Lower lobe of right lung (tissue), 2 donors: Measurements from ENCODE around the gene MYH9. TPM values are rescaled to one million over a fixed set of nuclear protein-coding genes. Genes with fewer than 3 reads are reported as not detected.
A peak's percentile ranks its signal among the peaks of the same experiment; 100 is the strongest.

Experiments used
- ATAC-seq, 2 donors: fragments of 200-7000 bp; cut with Tn5 transposase; one replicate each; pipeline ENCODE4 v1.9.1; 2020 to 2022; ENCODE audit warnings: mild to moderate bottlenecking in 2 of 2, moderate library complexity in 2 of 2
- DNase-seq: peaks from one replicate; pipeline ENCODE4 v3.0.0-alpha.2; 2020
- H3K27ac ChIP-seq: fragments of 200-600 bp; one replicate; pipeline ENCODE4 v1.8.0; 2022
- H3K27me3 ChIP-seq: fragments of 200-600 bp; one replicate; pipeline ENCODE4 v1.8.0; 2022; ENCODE audit warnings: low read depth
- H3K36me3 ChIP-seq: fragments of 200-600 bp; one replicate; pipeline ENCODE4 v1.8.0; 2022; ENCODE audit warnings: mild to moderate bottlenecking
- H3K4me1 ChIP-seq: fragments of 200-600 bp; one replicate; pipeline ENCODE4 v1.8.0; 2022
- H3K4me3 ChIP-seq: fragments of 200-600 bp; one replicate; pipeline ENCODE4 v1.8.0; 2022; ENCODE audit warnings: mild to moderate bottlenecking
- H3K9me3 ChIP-seq: fragments of 200-600 bp; one replicate; pipeline ENCODE4 v1.8.0; 2022
- intact Hi-C: fragments of 100-400 bp; cut with DNase I; formaldehyde crosslinking; loops from one replicate; pipeline ENCODE4 v1.11.0; 2022
- total RNA-seq: library from RNA; stranded (reverse); fragmentation: NEBNext Ultra II Directional; extraction: Animal tissue kit (Norgen Biotek cat#: 25700); gene quantifications from one replicate; pipeline ENCODE4 v1.2.1, GENCODE V29; 2021
- TF ChIP-seq, protein P1 (sequence below): fragments of 200-600 bp; IDR thresholded peaks from one replicate; pipeline ENCODE4 v1.8.0; 2022; ENCODE audit warnings: antibody characterized with exemption, mild to moderate bottlenecking
- donor health status: DM: no; HTN: yes; CAD: no; lungs with severe emphysema.

MYH9 gene
- total RNA-seq, 1 donor from 2014 or later = 659 TPM

DNA sequence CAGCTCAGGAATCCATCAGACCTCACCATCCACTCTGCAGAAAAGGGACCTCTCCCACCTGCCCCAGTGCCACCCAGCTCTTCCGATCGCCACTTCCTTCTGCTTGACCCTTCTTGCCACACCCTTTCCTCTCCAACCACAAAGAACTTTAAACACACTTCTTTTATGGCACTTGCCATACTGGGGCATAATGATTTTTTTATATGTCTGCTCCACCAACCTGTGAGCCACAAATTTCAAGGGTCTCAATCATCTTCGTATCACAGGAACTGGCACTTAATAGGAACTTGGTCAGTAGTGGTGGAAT is 11.7 kb upstream of the MYH9 start:
- Histone ChIP-seq H3K9me3 (no peaks in the 10 kb centered on the region), H3K36me3 (no peaks in the 10 kb centered on the region), H3K4me3 (no peak overlapping the region), H3K4me1 (peaks cover 44% of the 10 kb centered on the region), H3K27me3 (no peaks in the 10 kb centered on the region), H3K27ac (peak overlapping the region; percentile 13)
- peak; percentile 36 to 37 for ATAC-seq
- DNase-seq = no peak
- TF ChIP-seq, protein P1, sequence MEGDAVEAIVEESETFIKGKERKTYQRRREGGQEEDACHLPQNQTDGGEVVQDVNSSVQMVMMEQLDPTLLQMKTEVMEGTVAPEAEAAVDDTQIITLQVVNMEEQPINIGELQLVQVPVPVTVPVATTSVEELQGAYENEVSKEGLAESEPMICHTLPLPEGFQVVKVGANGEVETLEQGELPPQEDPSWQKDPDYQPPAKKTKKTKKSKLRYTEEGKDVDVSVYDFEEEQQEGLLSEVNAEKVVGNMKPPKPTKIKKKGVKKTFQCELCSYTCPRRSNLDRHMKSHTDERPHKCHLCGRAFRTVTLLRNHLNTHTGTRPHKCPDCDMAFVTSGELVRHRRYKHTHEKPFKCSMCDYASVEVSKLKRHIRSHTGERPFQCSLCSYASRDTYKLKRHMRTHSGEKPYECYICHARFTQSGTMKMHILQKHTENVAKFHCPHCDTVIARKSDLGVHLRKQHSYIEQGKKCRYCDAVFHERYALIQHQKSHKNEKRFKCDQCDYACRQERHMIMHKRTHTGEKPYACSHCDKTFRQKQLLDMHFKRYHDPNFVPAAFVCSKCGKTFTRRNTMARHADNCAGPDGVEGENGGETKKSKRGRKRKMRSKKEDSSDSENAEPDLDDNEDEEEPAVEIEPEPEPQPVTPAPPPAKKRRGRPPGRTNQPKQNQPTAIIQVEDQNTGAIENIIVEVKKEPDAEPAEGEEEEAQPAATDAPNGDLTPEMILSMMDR = no peak
- intact Hi-C loops = no loop called here

DNA sequence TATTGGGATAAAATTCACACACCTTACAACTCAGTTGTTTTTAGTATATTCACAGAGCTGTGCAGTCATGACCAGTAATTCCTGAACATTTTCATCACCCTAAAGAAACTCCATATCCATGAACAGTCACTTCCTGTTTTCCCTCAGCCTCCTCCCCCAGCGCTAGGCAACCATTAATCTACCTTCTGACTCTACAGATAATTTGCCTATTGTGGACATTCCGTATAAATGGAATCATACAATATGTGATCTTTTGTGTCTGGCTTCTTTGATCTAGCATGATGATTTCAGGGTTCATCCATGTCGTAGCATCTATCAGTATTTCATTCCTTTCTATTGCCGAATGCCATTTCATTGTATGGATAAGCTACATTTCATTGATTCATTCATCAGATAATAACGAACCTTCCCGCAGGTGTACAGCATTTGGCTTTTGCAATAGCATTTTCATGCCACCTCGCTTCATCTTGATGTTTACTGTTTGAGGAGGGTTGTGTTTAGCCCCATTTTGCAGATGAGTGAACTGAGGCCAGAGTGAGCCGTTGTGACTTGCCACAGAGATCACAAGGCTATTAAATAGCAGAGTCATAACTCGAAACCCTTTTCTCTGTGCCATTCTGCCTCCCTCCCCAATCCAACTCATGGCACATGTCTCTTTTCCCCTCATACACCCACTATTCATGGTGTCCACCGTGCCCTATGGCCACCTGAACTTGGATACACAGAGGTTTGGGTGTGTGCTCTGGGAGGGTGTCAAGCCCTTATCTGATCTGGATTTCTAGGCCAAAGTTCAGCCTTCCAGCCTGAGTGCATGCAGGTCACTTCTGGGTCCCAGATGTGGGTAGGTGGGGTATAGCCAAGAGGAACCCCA is 11.1 kb upstream of the MYH9 start:
- H3K27ac ChIP-seq = peak overlapping the region; percentile 13

DNA sequence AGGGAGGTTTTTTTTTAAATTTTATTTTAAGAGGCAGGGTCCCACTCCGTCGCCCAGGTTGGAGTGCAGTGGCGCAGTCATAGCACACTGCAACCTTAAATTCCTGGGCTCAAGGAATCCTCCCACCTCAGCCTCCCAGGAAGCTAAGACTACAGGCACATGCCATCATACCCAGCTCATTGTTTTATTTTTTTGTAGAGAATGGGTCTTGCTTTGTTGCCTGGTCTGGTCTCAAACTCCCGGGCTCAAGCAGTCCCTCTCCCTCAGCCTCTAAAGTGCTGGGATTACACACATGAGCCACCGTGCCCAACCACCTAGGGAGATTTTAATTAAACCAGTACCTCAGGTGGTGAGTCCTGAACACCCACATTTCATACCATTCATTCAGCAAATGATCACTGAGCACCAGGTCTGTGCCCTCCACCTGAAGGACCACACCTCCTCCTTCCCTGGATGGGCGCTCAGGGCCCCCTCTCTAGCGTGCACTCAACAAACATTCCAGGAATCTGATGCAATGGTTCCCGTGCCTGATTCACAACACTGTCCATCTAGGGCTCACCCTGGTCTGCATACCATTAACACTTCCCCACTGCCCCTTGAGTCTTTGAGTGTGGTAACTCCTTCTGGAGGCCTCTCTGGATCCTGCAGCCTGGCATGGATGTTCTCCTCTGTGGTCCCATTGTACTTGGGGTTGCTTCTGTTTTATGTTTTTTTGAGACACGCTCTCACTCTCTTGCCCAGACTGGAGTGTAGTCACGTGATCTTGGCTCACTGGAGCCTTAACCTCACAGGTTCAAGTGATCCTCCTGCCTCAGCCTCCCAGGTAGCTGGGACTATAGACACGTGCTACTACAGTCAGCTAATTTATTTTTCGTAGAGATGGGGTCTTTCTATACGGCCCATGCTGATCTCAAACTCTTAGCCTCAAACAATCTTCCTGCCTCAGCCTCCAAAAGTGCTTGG is 9.6 kb upstream of the MYH9 start:
- Histone ChIP-seq H3K27ac (peak overlapping the region; percentile 24), H3K4me1 (peaks cover 47% of the 10 kb centered on the region), H3K27me3 (no peaks in the 10 kb centered on the region), H3K36me3 (no peaks in the 10 kb centered on the region), H3K4me3 (no peak overlapping the region), H3K9me3 (no peaks in the 10 kb centered on the region)
- TF ChIP-seq, protein P1 = no peak
- DNase-seq (peak; percentile 46), ATAC-seq (peak; percentile 83 to 89)
- intact Hi-C loops = no loop called here

More for the DNA sequence above, 11.1 kb upstream of the MYH9 start:
- Histone ChIP-seq H3K4me3 (no peak overlapping the region), H3K36me3 (no peaks in the 10 kb centered on the region), H3K4me1 (peaks cover 47% of the 10 kb centered on the region), H3K27me3 (no peaks in the 10 kb centered on the region), H3K9me3 (no peaks in the 10 kb centered on the region)
- intact Hi-C loops = no loop called here
- no peak for ATAC-seq
- TF ChIP-seq, protein P1 = no peak
- DNase-seq = no peak

DNA sequence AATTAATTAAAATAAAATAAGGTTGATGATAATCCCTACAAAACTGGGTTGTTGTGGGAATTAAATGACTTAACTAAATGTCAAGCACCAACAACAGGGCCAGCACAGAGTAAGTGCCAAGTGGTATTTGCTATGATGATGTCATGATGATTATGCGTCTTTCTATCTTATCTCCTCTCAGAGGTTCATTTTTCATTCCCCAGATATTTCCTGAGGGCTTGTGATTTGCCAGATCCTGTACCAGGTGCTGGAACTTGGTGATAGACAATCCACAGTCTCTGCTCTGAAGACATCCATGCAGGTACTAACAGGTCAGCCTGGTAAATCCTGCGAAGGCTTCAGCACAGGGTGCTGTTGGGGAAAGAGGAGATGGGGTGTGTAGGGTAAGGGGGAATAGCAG is 8.1 kb upstream of the MYH9 start:
- H3K27me3 ChIP-seq = no peaks in the 10 kb centered on the region
- no peak for ATAC-seq
- no peak overlapping the region for H3K4me3 ChIP-seq
- H3K4me1 ChIP-seq = peaks cover 44% of the 10 kb centered on the region
- no peaks in the 10 kb centered on the region for H3K36me3 ChIP-seq
- DNase-seq = no peak
- no peak overlapping the region for H3K27ac ChIP-seq
- intact Hi-C loops = no loop called here
- TF ChIP-seq, protein P1 = no peak
- H3K9me3 ChIP-seq = no peaks in the 10 kb centered on the region

DNA sequence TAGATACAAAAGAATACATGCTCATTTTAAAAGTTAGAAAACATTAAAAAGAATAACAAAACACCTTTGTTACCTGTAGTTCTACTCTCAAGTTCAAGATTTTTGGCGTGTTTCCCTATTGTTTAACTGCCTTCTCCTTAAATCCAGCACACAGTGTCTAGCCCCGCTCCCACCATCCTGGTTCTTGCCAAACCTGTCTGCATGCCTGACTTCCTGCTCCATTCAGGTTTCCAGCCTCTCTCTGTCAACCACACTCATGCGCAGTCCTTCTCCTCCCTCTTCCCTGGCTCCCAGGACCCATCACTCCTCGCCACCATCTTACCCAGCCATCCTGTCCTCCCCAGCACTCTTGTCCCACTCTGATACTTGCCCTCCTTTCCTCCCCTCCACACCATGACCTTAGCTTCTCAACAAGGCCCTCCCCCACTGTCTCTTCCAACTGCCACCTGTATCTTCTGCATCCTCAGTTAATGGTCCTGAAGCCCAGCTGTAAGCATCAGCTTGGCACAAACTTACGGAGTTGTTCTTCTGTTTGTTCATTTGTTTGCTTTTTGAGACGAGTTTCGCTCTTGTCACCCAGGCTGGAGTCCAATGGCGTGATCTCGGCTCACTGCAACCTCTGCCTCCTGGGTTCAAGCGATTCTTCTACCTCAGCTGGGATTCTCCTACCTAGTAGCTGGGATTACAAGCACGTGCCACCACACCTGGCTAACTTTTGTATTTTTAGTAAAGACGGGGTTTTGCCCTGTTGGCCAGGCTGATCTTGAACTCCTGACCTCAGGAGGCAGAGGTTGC is 7.5 kb upstream of the MYH9 start:
- TF ChIP-seq, protein P1 = no peak
- no peak overlapping the region for H3K4me3 ChIP-seq
- no peak overlapping the region for H3K27ac ChIP-seq
- H3K27me3 ChIP-seq = no peaks in the 10 kb centered on the region
- peaks cover 41% of the 10 kb centered on the region for H3K4me1 ChIP-seq
- ATAC-seq = peak; percentile 47 to 53
- H3K36me3 ChIP-seq = no peaks in the 10 kb centered on the region
- no peak for DNase-seq
- no peaks in the 10 kb centered on the region for H3K9me3 ChIP-seq
- intact Hi-C loops = no loop called here
